DND-41 (cell line): ENCODE results near the gene GJA5.

Experiments
- CTCF ChIP-seq: IDR thresholded peaks from 2 replicates; pipeline ENCODE4 v1.5.1; 2012; ENCODE audit warnings: borderline replicate concordance, low read length, moderate library complexity, mild to moderate bottlenecking; ENCODE audit not compliant: poor library complexity, severe bottlenecking; ENCODE audit errors: extremely low read depth
- EZH2 ChIP-seq: IDR thresholded peaks from 3 replicates; pipeline ENCODE4 v1.6.1; 2012; ENCODE audit warnings: borderline replicate concordance, low read depth, mild to moderate bottlenecking, moderate library complexity, low read length, inconsistent platforms; ENCODE audit not compliant: severe bottlenecking

DNA sequence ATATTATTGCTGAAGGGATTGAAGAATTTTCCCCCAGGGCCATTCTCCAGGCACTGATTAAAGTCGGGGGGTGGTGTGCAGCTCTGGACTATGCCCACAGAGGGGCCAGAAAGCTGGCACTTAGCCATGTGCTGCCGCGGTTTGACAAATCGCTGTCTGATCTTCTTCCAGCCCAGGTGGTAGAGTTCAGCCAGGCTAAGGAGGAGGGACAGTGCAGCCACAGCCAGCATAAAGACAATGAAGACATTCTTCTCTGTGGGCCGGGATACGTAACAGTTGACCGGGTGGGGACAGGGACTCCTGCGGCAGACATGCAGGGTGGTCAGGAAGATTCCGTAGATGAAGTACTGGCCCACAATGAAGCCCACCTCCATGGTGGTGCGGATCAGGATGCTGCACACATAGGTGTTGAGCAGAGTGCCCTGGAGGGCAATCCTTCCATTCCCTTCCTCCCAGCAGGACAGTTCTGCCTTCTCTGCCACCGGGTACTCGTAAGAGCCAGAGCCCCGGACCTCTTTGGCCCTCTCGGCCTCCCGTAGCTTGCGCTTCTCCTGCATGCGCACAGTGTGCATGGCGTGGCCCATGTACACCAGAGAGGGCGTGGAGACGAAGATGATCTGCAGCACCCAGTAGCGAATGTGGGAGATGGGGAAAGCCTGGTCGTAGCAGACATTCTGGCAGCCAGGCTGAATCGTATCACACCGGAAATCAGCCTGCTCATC lies 1.9 kb downstream of the GJA5 start:
- TF ChIP-seq CTCF: no peak
- TF ChIP-seq EZH2: no peak
